Ovary (tissue), 3 donors: ENCODE data around the gene GUCD1.

Source experiments
- POLR2A ChIP-seq: fragments of 450-650 bp; IDR thresholded peaks from one replicate; pipeline ENCODE4 v1.6.1; 2017; ENCODE audit warnings: antibody characterized with exemption, mild to moderate bottlenecking, moderate library complexity
- TF ChIP-seq, protein P1 (sequence below), 3 donors: fragments of 450-650 bp in 2 of 3; fragments of 200-600 bp in 1 of 3; IDR thresholded peaks; one replicate each; pipeline versions ENCODE4 v1.5.1 to v1.8.0; 2016 to 2022; ENCODE audit warnings: antibody characterized with exemption in 3 of 3, mild to moderate bottlenecking in 1 of 3
- donor health status: DM: no; HTN: no; CAD: no.

DNA sequence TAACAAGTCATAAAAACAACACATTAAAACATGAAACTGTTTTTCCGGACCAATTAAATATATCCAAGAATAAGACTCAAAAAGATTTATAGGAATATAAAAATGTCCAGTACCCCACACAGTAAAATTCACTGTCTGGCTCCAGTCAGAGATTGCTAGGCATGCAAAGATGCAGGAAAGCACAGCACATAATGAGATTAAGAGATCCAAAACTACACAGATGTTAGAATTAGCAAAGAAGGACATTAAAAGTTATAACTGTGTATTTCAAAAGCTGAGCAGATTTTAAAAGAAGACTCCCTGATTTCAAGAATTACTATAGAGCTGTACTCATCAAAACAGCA lies 24.3 kb upstream of the GUCD1 start:
- TF ChIP-seq, protein P1, sequence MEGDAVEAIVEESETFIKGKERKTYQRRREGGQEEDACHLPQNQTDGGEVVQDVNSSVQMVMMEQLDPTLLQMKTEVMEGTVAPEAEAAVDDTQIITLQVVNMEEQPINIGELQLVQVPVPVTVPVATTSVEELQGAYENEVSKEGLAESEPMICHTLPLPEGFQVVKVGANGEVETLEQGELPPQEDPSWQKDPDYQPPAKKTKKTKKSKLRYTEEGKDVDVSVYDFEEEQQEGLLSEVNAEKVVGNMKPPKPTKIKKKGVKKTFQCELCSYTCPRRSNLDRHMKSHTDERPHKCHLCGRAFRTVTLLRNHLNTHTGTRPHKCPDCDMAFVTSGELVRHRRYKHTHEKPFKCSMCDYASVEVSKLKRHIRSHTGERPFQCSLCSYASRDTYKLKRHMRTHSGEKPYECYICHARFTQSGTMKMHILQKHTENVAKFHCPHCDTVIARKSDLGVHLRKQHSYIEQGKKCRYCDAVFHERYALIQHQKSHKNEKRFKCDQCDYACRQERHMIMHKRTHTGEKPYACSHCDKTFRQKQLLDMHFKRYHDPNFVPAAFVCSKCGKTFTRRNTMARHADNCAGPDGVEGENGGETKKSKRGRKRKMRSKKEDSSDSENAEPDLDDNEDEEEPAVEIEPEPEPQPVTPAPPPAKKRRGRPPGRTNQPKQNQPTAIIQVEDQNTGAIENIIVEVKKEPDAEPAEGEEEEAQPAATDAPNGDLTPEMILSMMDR (IDR thresholded peaks at IDR 0.05): no peak
- TF ChIP-seq POLR2A: no peak
